ENCODE data around the gene USP53. TPM values are rescaled to one million over a fixed set of nuclear protein-coding genes. Genes with fewer than 3 reads are reported as not detected.

The USP53 gene
- total and polyA plus RNA-seq, 10 of the 15 experiments (the other 5 are each of a cell fraction or from before 2014, with no cell fraction given), result 0.23 to 4.0 (median 2.7) TPM

DNA sequence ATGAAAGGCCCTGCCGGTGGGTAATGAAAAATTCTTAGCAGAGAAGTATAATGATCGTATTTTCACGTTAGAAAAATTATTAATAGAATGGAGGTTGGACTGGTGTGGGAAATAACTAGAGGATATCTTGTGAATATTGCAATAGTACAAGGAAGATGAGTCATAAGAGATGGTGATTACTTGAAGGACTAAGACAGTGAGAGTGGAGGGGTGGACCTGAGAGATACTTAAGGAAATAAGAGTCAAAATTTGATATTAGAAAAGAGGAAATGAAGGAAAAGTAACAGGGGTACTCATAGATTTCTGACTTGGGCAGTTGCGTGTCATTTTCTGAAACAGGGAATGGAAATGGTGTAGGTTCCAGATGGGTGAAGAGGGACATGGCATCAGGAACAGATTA is 1.7 kb upstream of the USP53 start:
- CTCF ChIA-PET, result no interaction called here
- 60% methylated on average over 4 of the region's 4 CpGs for WGBS (ENCODE audit: insufficient coverage, insufficient replicate concordance, low lambda C conversion rate, missing lambda C conversion rate)
- intact Hi-C loops (cut with micrococcal nuclease; ENCODE audit: unreplicated experiment), result loop anchor here (5.0 kb wide), 1 partner anchor 77 kb away; no protein-coding TSS in a partner anchor

GRCh38 chr4:119211867-119212233 is 663 bp upstream of the USP53 start:
- Histone ChIP-seq H3K36me3 (ENCODE audit: control insufficient read depth in 2 of 2, insufficient read depth in 2 of 2, low read length in 1 of 2) (no peaks in the 10 kb centered on the region), H3K4me2 (ENCODE audit: control insufficient read depth, insufficient read depth) (peak overlapping the region; percentile 98), H3K9me3 (replicated peaks; ENCODE audit: control insufficient read depth, insufficient read depth, low read length) (no peaks in the 10 kb centered on the region), H4K20me1 (ENCODE audit: control insufficient read depth, insufficient read depth) (no peaks in the 10 kb centered on the region), H2AFZ (ENCODE audit: control insufficient read depth, low read depth, low read length) (peak overlapping the region; percentile 98), H3K4me1 (ENCODE audit: control insufficient read depth, insufficient read depth, low read length) (no peaks in the 10 kb centered on the region; the same call in 1 of the 2 replicates), H3K79me2 (ENCODE audit: control insufficient read depth, insufficient read depth, low read length) (no peaks in the 10 kb centered on the region), H3K27me3 (replicated peaks in 1 of 2; ENCODE audit: control insufficient read depth in 2 of 2, insufficient read depth in 2 of 2, low read length in 1 of 2) (peaks cover 0 to 2% of the 10 kb centered on the region in 2 experiments; a peak in 1 of 4 replicates), H3K4me3 (peak overlapping the region; percentile 76), H3K27ac (ENCODE audit: control insufficient read depth, insufficient read depth) (no peak overlapping the region), H3K9ac (ENCODE audit: control insufficient read depth, insufficient read depth, low read length) (peak overlapping the region; percentile 59)
- ChIA-PET SMC1A (ENCODE audit: uncharacterized antibody, unreplicated experiment) (interaction anchor here (1.4 kb wide), 1 partner anchor 88 kb away, joined by 5 read pairs; a partner anchor contains a TSS), CTCF (interaction anchor here (0.8 to 1.5 kb wide), 2 partner anchors 88 to 170 kb away, joined by 4 read pairs; a partner anchor contains a TSS), RAD21 (ENCODE audit: unreplicated experiment) (no interaction called here), POLR2A (no interaction called here)
- in situ Hi-C loops (cut with MboI), result no loop called here
- ATAC-seq, result peak; percentile 6; the same call in 2 of the 3 replicates
- no TSS peak for BruUV-seq (replicated peaks)
- intact Hi-C loops (cut with micrococcal nuclease; ENCODE audit: unreplicated experiment), result loop anchor here (5.0 kb wide), 1 partner anchor 75 kb away; no protein-coding TSS in a partner anchor
- under 1% methylated on average over 12 of the region's 12 CpGs for WGBS (ENCODE audit: insufficient coverage, insufficient replicate concordance, low lambda C conversion rate, missing lambda C conversion rate)
- no peak for FAIRE-seq
- no peak for DNase-seq (ENCODE audit: low read depth, low spot score)
- TF ChIP-seq, protein P1, sequence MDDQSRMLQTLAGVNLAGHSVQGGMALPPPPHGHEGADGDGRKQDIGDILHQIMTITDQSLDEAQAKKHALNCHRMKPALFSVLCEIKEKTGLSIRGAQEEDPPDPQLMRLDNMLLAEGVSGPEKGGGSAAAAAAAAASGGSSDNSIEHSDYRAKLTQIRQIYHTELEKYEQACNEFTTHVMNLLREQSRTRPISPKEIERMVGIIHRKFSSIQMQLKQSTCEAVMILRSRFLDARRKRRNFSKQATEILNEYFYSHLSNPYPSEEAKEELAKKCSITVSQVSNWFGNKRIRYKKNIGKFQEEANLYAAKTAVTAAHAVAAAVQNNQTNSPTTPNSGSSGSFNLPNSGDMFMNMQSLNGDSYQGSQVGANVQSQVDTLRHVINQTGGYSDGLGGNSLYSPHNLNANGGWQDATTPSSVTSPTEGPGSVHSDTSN (IDR thresholded peaks at IDR 0.05; ENCODE audit: insufficient replicate concordance, low read depth, low read length), result no peak
- TF ChIP-seq, protein P2, sequence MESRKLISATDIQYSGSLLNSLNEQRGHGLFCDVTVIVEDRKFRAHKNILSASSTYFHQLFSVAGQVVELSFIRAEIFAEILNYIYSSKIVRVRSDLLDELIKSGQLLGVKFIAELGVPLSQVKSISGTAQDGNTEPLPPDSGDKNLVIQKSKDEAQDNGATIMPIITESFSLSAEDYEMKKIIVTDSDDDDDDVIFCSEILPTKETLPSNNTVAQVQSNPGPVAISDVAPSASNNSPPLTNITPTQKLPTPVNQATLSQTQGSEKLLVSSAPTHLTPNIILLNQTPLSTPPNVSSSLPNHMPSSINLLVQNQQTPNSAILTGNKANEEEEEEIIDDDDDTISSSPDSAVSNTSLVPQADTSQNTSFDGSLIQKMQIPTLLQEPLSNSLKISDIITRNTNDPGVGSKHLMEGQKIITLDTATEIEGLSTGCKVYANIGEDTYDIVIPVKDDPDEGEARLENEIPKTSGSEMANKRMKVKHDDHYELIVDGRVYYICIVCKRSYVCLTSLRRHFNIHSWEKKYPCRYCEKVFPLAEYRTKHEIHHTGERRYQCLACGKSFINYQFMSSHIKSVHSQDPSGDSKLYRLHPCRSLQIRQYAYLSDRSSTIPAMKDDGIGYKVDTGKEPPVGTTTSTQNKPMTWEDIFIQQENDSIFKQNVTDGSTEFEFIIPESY (IDR thresholded peaks at IDR 0.05), result no peak
- no peak for TF ChIP-seq RBBP5 (conservative IDR thresholded peaks at IDR 0.05)
- no peak for TF ChIP-seq GATAD2B (conservative IDR thresholded peaks at IDR 0.05; ENCODE audit: low read depth)
- TF ChIP-seq CHD1 (IDR thresholded peaks at IDR 0.05; ENCODE audit: low read depth, low read length), result no peak
- TF ChIP-seq ZNF24 (IDR thresholded peaks at IDR 0.05), result no peak
- TF ChIP-seq LARP7 (IDR thresholded peaks at IDR 0.05), result no peak
- no peak for TF ChIP-seq NR2F1 (conservative IDR thresholded peaks at IDR 0.05)
- no peak for TF ChIP-seq NFIC (IDR thresholded peaks at IDR 0.05; ENCODE audit: low read depth, low read length)
- TF ChIP-seq SIX5 (IDR thresholded peaks at IDR 0.05; ENCODE audit: low read depth, low read length, severe bottlenecking), result no peak
- TF ChIP-seq, protein P3, sequence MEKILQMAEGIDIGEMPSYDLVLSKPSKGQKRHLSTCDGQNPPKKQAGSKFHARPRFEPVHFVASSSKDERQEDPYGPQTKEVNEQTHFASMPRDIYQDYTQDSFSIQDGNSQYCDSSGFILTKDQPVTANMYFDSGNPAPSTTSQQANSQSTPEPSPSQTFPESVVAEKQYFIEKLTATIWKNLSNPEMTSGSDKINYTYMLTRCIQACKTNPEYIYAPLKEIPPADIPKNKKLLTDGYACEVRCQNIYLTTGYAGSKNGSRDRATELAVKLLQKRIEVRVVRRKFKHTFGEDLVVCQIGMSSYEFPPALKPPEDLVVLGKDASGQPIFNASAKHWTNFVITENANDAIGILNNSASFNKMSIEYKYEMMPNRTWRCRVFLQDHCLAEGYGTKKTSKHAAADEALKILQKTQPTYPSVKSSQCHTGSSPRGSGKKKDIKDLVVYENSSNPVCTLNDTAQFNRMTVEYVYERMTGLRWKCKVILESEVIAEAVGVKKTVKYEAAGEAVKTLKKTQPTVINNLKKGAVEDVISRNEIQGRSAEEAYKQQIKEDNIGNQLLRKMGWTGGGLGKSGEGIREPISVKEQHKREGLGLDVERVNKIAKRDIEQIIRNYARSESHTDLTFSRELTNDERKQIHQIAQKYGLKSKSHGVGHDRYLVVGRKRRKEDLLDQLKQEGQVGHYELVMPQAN (conservative IDR thresholded peaks at IDR 0.05), result no peak

More for the DNA sequence above, 1.7 kb upstream of the USP53 start:
- Histone ChIP-seq H3K4me2 (ENCODE audit: control insufficient read depth, insufficient read depth) (no peak overlapping the region), H2AFZ (ENCODE audit: control insufficient read depth, low read depth, low read length) (no peak overlapping the region), H4K20me1 (ENCODE audit: control insufficient read depth, insufficient read depth) (no peaks in the 10 kb centered on the region), H3K27me3 (replicated peaks in 1 of 2; ENCODE audit: control insufficient read depth in 2 of 2, insufficient read depth in 2 of 2, low read length in 1 of 2) (peaks cover 0 to 2% of the 10 kb centered on the region in 2 experiments; a peak in 1 of 4 replicates), H3K9ac (ENCODE audit: control insufficient read depth, insufficient read depth, low read length) (no peak overlapping the region), H3K27ac (ENCODE audit: control insufficient read depth, insufficient read depth) (no peak overlapping the region), H3K9me3 (replicated peaks; ENCODE audit: control insufficient read depth, insufficient read depth, low read length) (no peaks in the 10 kb centered on the region), H3K4me1 (ENCODE audit: control insufficient read depth, insufficient read depth, low read length) (no peaks in the 10 kb centered on the region; the same call in 1 of the 2 replicates), H3K4me3 (no peak overlapping the region), H3K79me2 (ENCODE audit: control insufficient read depth, insufficient read depth, low read length) (no peaks in the 10 kb centered on the region), H3K36me3 (ENCODE audit: control insufficient read depth in 2 of 2, insufficient read depth in 2 of 2, low read length in 1 of 2) (no peaks in the 10 kb centered on the region)
- ChIA-PET POLR2A (no interaction called here), SMC1A (ENCODE audit: uncharacterized antibody, unreplicated experiment) (no interaction called here), RAD21 (ENCODE audit: unreplicated experiment) (no interaction called here)
- FAIRE-seq, result no peak
- in situ Hi-C loops (cut with MboI), result no loop called here
- TF ChIP-seq SIX5 (IDR thresholded peaks at IDR 0.05; ENCODE audit: low read depth, low read length, severe bottlenecking) (no peak), GABPA (IDR thresholded peaks at IDR 0.05; ENCODE audit: low read depth) (no peak), MTA2 (IDR thresholded peaks at IDR 0.05; ENCODE audit: low read depth) (no peak), NR2C2 (IDR thresholded peaks at IDR 0.05; ENCODE audit: borderline replicate concordance, control insufficient read depth, insufficient read length, low read depth) (no peak)
- no peak for ATAC-seq
- no peak for DNase-seq (ENCODE audit: low read depth, low spot score)
- BruUV-seq (replicated peaks), result no TSS peak

Measured in GM12878 (cell line).